ENCODE results near the gene SRRM3.

DNA sequence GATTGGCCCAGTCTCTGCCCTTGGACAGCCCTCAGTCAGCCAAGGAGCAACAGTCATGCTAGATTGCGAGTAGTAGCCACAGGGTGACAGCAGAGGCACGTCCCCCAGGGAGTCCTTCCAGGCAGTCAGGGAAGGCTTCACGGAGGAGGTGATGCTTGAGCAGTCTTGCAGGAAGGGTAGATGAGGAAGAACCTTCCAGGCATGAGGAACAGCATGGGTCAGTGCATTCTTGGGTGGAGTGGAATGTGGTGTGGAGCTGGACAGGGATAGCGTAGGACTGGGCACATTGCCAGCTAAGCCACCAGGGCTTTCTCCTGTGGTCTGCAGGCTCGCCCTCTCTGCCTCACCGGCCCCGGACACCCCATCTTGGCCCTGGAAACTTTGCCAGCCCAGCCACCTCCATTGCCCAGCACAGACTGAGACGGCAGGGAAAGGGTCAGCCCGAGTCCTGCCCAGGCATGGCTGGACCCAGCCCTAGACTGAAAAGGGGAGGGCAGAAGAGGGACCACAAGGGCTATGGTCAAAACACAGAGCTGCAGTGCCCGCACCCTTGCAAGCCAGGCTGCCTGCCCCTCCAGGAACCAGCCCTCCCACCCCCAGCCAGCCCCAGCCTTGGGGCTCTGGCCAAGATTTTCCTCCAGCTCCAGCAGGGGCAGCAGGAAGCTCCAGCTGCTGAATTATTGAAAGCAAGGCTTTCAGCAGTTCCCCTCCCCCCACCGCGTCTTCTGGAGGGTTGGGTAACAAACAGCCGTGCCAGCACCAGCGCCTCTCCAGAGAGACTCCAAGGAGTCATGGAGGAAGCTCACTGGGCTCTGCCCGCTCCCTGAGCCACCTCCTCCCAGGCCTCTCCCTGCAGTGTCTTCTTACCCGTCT lies 18.7 kb downstream of the SRRM3 start:
- TF ChIP-seq SUZ12 (IDR thresholded peaks at IDR 0.05; ENCODE audit: extremely low read depth, insufficient read depth, insufficient read length) = no peak
- no peak for TF ChIP-seq ZNF274 (IDR thresholded peaks at IDR 0.05; ENCODE audit: low read depth, low read length)
